GM21360 (cell line): Measurements from ENCODE around the gene AQP11.
"Not testable (repeated sequence)": the region's sequence is repeated elsewhere in the genome, so short reads cannot be mapped to it uniquely, and the experiment has no call there.

Source experiments
- ATAC-seq: cut with Tn5 transposase; IDR thresholded peaks from one replicate; pipeline ENCODE4 v1.9.1; 2021; ENCODE audit warnings: mild to moderate bottlenecking, moderate library complexity; ENCODE audit not compliant: unreplicated experiment

The AQP11 gene

GRCh38 chr11:77592727-77593126 is 3.0 kb downstream of the AQP11 start:
- ATAC-seq: no peak

GRCh38 chr11:77593883-77594282 is 4.1 kb downstream of the AQP11 start:
- ATAC-seq: no peak

- ATAC-seq: no peak
These were observed 6.9 kb downstream of the AQP11 start for GRCh38 chr11:77596626-77597025.

DNA sequence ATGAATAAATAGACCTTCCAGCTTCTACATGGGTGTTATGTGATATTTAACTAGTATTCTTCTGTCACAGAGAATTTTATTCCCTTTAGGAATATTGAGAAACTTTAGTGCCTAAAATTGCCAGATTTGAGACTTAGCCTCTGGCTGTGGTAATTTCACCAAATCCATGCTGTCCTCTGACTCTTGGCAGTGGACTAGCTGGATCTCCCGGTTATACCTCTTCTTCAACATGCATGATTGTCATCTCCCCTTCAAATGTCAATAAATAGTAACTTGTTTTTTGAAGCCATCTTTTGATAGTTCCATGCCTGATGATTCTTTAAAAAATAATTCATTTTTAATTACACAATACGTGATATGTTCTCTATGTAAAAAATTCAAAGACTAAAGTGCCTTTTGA is 8.4 kb downstream of the AQP11 start:
- ATAC-seq: no peak

DNA sequence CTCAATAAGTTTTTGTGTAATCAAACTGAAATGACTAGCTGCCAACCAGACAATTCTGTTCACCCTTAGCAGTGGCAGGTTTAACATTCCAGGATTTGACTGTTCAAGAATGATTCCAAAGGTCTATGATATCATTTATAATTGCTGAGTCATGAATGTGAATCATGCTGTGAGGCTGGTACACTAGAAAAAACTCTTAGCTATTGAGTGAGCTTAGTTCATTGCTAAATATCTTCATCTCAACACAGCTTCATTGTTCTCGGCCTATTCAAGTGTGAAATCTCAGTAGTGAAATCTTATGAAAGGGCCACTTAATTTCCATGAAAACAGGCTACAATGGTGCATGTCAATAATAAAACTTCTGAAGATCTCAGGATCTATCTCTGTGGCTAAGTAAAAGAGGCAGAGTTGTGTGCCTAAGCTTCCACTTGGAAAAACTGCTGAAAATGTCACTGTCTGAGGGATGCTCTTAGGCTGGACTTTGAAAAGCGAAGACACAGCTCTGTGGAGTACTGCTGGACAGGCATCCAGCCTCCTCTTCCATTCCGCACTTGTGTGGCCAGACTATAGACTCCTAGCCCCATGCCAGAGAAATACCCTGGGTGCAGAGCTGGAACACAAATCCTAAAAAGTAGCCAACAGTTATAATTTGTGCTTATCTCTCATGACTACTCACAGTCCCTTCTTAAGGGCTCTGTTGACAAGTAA is 12.8 kb downstream of the AQP11 start:
- ATAC-seq: no peak

DNA sequence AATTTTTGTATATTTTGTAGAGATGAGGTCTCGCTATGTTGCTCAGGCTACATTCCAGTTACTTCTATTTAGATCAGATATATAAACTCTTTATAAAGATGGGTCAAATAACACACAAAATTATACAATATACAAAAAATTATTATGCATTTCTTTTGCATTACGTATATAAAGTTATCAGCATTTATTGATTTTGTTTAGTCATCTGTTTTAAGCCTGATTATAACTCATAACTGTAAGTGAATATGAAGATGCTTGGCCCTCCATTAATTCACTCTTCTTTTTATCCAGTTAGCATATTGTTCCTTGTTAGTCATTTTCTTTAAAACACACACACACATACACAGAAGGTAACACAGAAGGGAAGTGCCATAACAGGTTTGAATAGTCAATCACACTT is 14.5 kb downstream of the AQP11 start:
- no peak for ATAC-seq

- no peak for ATAC-seq
These were observed 19.5 kb downstream of the AQP11 start for GRCh38 chr11:77609234-77609633.

DNA sequence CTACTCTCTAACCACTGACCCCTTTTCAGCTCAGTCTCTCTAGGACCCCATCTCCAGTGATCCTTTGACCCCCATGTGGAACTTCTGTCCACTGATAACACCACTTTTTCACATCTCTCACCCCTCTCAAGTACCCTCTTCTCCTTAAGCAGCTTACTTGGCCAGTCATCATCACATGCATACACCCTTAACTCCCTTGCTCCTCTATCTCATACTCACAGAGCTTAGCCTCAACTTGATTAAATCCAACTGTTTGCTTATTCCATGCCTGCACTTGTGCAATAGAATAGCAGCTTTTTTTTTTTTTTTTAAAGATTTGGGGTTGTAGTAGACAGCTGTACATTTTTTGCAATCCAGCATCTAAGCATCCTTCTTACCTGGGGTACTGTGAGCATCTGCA is 22.2 kb downstream of the AQP11 start:
- ATAC-seq: no peak

DNA sequence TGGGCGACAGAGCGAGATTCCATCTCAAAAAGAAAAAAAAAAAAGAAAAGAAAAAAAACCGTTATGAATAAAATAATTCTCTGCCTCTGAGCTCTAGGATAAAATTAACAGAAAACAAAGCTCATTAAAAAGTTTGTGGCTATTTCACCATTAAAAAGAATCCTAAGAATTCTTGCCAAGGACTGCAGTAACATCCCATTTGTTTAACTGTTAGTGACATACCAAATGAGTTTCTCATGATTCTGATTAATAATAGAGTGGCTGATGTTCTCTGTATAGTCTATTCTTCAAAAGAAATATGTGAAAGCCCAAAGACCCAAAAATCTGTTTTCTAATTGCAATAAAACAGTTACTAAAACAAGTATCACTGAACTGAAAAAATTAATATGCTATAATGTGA is 28.1 kb downstream of the AQP11 start:
- ATAC-seq: no peak

DNA sequence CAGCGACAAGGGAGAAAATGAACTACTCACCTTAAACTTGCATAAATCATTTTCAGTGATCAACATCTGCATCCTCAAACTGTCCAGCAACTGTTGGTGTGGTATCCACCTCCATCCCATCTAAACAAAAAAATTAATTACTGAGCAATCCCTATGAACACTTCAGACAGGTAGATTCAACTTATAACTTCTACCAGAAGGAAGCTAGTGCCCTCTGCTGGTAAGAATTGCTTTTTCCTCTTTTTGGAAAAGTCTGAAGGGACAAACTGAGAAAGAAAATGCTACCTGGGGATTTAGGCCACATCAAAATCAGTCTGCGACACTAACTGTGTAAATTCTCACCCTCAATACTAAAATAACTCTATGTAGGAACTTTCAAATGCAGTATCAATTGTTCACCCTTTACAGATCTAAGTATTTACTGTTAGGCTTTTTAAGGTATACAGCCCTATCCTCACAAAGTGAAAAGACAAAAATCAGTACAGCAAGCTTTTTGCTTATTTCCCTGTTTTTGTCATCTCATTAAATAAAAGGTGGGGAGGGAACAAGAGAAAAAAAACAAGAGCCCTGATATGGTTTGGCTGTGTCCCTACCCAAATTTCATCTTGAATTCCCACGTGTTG is 29.9 kb downstream of the AQP11 start:
- no peak for ATAC-seq

DNA sequence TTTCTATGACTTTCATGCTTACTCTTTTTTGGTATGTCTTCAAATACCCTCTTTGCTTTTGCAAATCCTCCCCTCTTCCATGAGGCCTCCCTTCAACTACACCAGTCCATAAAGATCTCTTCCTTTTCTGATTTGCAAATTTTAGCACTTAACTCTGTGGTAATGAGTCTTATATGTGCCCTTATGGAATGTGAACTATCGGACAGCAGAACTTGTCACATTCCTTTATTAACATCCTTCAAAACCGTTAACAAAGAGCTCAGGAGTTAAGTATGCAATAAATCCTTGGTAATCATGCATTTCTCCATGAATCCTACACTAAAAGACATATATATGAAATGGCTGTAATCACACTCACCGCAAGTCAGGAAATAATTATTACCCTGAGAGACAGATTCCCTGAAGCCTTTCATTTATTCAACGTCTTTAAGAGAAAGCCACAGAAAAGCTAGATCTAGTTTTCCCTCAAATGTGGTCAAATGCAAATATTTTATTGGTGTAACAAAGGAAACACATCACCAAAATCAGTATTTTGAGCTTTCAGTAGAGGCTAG is 40.5 kb downstream of the AQP11 start:
- ATAC-seq: no peak

- not testable (repeated sequence) for ATAC-seq
These were observed 44.2 kb downstream of the AQP11 start for GRCh38 chr11:77633926-77634325.

DNA sequence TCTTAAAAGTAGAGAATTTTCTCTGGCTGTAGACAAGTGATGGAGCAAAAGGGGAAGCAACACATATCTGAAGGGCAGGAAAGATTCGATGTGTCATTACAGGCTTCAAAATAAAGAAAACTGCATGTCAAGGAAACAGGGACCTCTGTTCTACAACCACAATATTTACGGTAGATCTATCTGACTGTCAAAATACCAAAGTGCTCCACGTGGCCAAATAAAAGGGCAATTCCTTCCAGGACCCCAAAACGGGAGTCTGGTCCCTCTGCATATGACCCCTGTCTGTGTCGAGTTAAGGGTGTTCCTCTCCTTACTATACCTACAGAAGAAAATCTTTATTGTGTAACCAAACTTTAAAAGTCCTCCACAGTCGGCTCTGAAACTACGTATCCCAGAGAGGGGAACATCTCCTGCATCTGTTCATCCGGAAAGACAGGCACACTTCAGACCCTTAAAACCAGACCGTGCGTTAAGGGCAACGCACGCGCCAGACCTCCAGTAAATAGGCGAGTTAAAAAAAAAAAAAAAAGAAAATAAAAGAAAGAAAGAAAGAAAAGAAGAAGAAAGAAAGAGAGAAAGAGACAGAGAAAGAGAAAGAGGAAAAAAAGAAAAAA is 47.1 kb downstream of the AQP11 start:
- no peak for ATAC-seq

DNA sequence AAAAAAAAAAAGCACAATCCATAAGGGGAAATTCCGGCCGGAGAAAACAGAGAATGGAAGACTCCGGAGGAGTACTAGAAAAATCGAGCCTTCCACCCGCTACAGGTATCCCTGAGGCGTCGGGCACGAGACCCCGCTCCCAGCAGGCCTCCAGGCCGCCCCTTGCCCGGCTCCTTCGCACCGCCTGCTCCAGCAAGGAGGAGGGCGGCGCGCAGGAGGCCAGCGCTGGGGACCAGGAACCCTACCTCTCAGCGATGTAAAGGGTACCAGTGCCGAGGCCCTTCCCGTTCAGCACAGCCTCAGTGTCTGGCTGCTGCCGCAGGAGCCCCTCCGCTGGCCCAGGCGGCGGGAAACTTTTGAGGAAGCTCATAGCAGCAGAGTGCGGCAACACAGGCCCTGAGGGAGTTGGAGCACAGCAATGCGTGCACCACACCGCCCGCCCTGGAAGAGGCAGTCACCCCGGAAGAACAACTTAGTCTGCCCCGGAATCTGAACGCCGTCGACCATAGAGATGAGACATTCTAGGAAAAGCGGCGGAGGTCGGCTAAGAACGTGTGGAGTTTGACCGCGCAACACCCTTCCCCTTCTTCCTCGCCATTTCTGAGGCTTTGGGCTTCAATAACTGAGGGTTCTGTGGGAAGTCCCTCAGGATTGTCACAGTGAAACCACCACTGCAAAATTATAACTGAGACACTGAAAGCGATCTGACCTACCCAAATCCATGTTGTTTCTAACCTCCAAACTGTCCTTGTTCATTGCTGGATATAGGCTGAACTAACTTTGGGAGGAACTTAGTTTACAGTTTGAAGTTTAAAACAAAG is 47.8 kb downstream of the AQP11 start, which contains the start of gene CLNS1A:
CLNS1A (minus strand) TSS at position 450 of the 821 bp plus-strand sequence; CDS start at position 370, 80 bp downstream.
- ATAC-seq: peak; percentile 93

DNA sequence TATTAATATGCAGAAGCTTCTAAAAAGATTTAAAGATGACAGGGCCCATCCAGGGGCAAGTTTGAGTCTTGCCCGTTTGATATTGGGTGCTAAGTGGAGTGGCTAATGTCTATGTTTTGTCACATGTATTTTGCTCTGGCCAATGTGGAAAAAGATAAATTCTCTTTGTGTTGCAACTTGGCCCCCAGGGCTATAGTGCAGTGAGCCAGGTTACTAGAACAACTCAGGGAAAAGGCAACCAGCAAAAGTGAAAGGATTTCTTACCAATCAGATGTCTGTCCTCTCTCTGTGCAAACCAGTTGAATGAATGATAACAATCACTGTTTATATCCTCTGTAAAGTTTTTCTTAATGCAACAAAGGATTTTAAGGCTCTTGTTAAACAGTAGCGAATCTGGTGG is 52.5 kb downstream of the AQP11 start:
- ATAC-seq: no peak

DNA sequence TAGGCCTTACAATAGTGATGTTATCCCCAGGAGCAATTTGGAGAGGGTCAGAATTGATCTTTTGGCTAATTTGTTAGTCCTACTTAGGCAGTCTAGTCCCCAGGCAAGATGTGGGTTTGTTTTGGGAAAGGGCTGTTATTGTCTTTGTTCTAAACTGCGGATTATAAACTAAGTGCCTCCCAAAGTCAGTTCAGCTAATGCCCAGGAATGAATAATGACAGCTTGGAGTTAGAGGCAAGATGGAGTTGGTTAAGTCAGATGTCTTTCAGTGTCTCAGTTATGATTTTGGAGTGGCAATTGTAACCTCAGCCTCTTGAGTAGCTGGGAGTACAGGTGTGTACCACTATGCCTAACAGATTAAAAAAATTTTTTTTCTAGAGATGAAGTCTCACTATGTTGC is 55.1 kb downstream of the AQP11 start:
- ATAC-seq: no peak

- ATAC-seq: no peak
These were observed 58.0 kb downstream of the AQP11 start for GRCh38 chr11:77647654-77648305.

DNA sequence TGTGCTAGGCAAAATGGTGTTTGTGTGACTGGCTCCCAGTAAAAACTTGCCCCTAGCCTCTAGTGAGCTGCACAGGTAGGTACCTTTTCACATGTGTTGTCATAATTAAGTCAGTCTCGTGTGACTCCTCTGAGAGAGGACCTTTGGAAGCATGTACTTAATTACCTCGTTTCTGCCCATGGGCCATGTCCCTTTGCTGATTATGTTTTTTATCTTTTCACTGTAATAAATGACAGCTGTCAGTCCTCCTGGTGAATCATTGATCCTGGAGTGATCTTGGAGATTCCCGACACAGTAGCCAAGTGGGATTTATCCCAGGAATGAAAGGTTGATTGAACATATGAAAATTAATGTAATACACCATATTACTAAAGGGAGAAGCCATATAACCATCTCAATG is 60.4 kb downstream of the AQP11 start:
- ATAC-seq: no peak

DNA sequence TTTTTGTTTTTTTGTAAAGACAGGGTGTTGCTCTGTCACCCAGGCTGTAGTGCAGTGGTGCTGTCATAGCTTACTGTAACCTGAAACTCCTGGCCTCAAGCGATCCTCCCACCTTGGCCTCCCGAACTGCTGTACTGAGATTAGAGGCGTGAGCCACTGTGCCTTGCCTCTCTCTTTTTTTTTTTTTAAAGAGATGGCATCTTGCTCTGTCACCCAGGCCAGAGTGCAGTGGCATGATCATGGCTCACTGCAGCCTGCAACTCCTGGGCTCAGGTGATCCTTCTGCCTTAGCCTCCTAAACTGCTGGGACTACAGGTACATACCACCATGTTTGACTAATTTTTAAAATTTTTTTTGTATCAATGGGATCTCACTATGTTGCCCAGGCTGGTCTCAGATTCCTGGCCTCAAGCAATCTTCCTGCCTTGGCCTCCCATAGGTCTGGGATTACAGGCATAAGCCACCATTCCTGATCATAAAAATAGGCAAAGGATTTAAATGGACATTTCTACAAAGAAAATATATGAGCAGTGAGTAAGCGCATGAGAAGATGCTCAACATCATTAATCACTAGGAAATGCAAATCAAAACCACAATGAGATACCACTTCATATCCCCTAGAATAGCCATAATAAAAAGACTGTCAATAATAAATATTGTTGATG is 65.1 kb downstream of the AQP11 start:
- ATAC-seq: no peak

GRCh38 chr11:77656362-77656761 is 66.6 kb downstream of the AQP11 start:
- ATAC-seq: no peak
